ENCODE results near the gene KLF12.

KLF12 gene

DNA sequence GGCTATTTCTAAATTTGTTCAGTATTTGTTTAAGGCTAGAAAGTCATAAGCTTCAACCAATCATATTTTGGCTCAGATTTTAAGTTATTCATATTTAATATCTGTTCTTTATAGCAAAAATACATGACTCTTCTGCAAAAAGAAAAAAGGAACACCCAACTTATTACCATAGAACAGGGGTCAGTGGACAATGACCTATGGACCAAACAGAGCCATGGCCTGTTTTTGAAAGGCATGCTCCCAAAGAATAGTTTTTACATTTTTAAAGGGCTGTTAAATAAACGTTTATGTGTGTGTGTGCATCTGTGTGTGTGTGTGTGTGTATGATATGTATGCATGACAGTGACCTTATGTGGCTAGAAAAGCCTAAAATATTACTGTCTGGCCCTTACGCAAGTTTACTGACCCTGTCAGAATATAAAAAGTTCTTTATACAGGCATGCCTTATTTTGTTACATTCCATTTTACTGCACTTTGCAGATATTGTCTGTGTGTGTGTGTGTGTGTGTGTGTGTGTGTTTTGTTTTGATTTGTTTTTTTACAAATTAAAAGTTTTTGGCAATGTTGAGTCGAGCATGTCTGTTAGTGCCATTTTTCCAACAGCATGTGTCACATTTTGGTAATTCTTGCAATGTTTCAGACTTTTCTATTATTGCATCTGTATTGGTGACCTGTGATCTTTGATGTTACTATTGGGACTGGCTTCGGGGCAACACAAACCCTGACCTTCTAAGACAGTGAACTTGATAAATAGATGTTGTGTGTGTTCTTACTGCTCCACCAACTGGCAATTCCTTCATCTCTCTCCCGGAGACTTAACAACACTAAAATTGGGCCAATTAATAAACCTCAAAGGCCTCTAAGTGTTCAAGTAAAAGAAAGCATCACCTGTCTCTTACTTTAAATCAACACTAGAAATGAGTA is 22.0 kb downstream of the KLF12 start:
- no peaks in the 10 kb centered on the region for H3K27me3 ChIP-seq (ENCODE audit: insufficient read depth, insufficient read length)
- no peak for TF ChIP-seq YY1 (IDR thresholded peaks at IDR 0.05; ENCODE audit: insufficient read depth, insufficient read length)
- TF ChIP-seq SUZ12 (IDR thresholded peaks at IDR 0.05; ENCODE audit: extremely low read depth, insufficient read depth, insufficient read length), result no peak
- TF ChIP-seq ZNF274 (IDR thresholded peaks at IDR 0.05; ENCODE audit: low read depth, low read length), result no peak
- no peaks in the 10 kb centered on the region for H3K36me3 ChIP-seq (ENCODE audit: insufficient read depth, insufficient read length, low read length)
- H3K4me1 ChIP-seq (ENCODE audit: insufficient read depth, insufficient read length), result no peaks in the 10 kb centered on the region
- no peak overlapping the region for H3K9ac ChIP-seq (ENCODE audit: insufficient read length, low read depth)
- no peak overlapping the region for H3K4me3 ChIP-seq (ENCODE audit: insufficient read length, low read depth)
- no peak for DNase-seq (ENCODE audit: low read depth, low spot score)
- no peaks in the 10 kb centered on the region for H3K9me3 ChIP-seq (ENCODE audit: insufficient read depth, low read length)

DNA sequence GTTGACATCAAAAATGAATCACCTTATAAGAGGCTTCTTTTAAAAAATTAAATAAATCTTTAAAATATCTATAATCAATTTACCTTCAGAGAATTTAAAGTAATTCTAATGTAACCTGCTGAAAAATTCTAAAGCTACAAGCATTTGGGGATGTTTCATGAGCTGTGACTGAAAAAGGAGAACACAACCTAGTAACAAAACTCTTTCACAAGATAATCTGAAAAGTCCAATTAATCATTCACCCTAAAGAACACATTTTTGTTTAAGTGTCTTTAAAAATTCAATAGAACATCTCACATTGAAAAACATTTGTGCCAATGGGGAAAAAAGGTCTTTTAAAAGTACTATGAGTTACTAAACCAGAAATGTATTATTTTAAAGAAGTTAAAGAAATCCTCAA is 22.8 kb downstream of the KLF12 start:
- no peaks in the 10 kb centered on the region for H3K4me1 ChIP-seq (ENCODE audit: insufficient read depth, insufficient read length)
- TF ChIP-seq YY1 (IDR thresholded peaks at IDR 0.05; ENCODE audit: insufficient read depth, insufficient read length), result no peak
- no peak for TF ChIP-seq SUZ12 (IDR thresholded peaks at IDR 0.05; ENCODE audit: extremely low read depth, insufficient read depth, insufficient read length)
- TF ChIP-seq ZNF274 (IDR thresholded peaks at IDR 0.05; ENCODE audit: low read depth, low read length), result no peak
- no peak overlapping the region for H3K4me3 ChIP-seq (ENCODE audit: insufficient read length, low read depth)
- H3K9ac ChIP-seq (ENCODE audit: insufficient read length, low read depth), result no peak overlapping the region
- DNase-seq (ENCODE audit: low read depth, low spot score), result no peak
- H3K36me3 ChIP-seq (ENCODE audit: insufficient read depth, insufficient read length, low read length), result no peaks in the 10 kb centered on the region
- H3K27me3 ChIP-seq (ENCODE audit: insufficient read depth, insufficient read length), result no peaks in the 10 kb centered on the region
- no peaks in the 10 kb centered on the region for H3K9me3 ChIP-seq (ENCODE audit: insufficient read depth, low read length)

DNA sequence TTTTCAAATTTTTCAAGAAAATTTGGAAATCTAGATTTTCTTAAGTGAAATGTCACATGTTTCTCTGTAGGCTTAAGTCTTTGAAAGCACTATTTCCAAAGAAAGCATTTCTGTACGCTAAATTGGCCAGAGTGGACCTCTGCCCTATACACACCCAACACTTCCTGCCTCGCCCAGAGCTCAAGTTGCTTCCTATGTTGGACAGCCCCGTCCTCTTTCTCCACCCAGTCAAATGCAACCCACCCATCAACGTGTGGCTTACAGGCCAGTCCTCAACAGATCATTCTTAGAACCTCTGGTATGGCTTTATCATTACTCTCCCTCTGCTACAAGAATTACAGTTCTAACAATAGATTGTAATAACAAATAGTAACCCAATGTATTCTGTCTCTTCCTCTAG is 24.2 kb downstream of the KLF12 start:
- TF ChIP-seq ZNF274 (IDR thresholded peaks at IDR 0.05; ENCODE audit: low read depth, low read length) (no peak), YY1 (IDR thresholded peaks at IDR 0.05; ENCODE audit: insufficient read depth, insufficient read length) (no peak), SUZ12 (IDR thresholded peaks at IDR 0.05; ENCODE audit: extremely low read depth, insufficient read depth, insufficient read length) (no peak)
- no peak overlapping the region for H3K4me3 ChIP-seq (ENCODE audit: insufficient read length, low read depth)
- no peaks in the 10 kb centered on the region for H3K4me1 ChIP-seq (ENCODE audit: insufficient read depth, insufficient read length)
- no peak overlapping the region for H3K9ac ChIP-seq (ENCODE audit: insufficient read length, low read depth)
- H3K27me3 ChIP-seq (ENCODE audit: insufficient read depth, insufficient read length), result no peaks in the 10 kb centered on the region
- no peaks in the 10 kb centered on the region for H3K9me3 ChIP-seq (ENCODE audit: insufficient read depth, low read length)
- DNase-seq (ENCODE audit: low read depth, low spot score), result no peak
- no peaks in the 10 kb centered on the region for H3K36me3 ChIP-seq (ENCODE audit: insufficient read depth, insufficient read length, low read length)

DNA sequence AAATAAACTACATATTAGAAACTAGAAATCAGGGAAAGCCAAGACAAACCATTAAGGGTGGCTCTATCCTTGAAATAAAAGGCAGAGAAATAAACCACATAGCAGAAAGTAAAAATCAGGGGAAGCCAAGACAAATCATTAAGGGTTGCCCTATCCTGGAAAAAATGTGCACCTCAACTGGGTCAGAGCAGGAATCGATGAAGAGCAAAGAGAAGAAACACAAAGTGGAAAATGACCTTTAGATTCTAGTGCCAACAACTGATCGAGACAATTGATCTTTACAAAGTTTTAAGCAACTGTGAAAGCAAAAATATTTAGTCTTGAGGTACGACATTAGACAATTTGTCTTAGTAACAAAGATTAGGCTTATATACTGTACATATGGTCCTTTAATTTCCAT is 26.6 kb downstream of the KLF12 start:
- Histone ChIP-seq H3K4me3 (ENCODE audit: insufficient read length, low read depth) (no peak overlapping the region), H3K27me3 (ENCODE audit: insufficient read depth, insufficient read length) (no peaks in the 10 kb centered on the region), H3K36me3 (ENCODE audit: insufficient read depth, insufficient read length, low read length) (no peaks in the 10 kb centered on the region), H3K9ac (ENCODE audit: insufficient read length, low read depth) (no peak overlapping the region), H3K9me3 (ENCODE audit: insufficient read depth, low read length) (no peaks in the 10 kb centered on the region), H3K4me1 (ENCODE audit: insufficient read depth, insufficient read length) (no peaks in the 10 kb centered on the region)
- TF ChIP-seq YY1 (IDR thresholded peaks at IDR 0.05; ENCODE audit: insufficient read depth, insufficient read length) (no peak), ZNF274 (IDR thresholded peaks at IDR 0.05; ENCODE audit: low read depth, low read length) (no peak), SUZ12 (IDR thresholded peaks at IDR 0.05; ENCODE audit: extremely low read depth, insufficient read depth, insufficient read length) (no peak)
- no peak for DNase-seq (ENCODE audit: low read depth, low spot score)

DNA sequence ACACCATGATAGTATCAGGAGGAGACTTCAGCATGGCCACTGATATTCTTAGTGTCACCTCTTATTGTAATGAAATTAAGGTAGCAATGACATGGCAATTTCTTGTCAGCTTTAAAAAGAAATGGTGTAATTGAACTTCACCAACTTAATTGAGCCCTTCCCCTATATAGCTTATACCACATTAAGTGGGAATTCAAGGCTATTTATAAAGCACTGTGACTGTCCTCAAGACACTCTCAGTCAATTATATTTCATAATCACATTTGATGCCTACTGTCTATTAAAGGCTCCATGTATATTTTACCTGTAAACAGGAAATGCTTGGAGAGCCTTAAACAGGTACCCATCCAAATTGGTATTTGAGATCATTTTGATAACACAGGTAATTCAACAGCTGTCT is 28.3 kb downstream of the KLF12 start:
- no peaks in the 10 kb centered on the region for H3K27me3 ChIP-seq (ENCODE audit: insufficient read depth, insufficient read length)
- H3K4me3 ChIP-seq (ENCODE audit: insufficient read length, low read depth), result no peak overlapping the region
- H3K36me3 ChIP-seq (ENCODE audit: insufficient read depth, insufficient read length, low read length), result no peaks in the 10 kb centered on the region
- DNase-seq (ENCODE audit: low read depth, low spot score), result no peak
- TF ChIP-seq YY1 (IDR thresholded peaks at IDR 0.05; ENCODE audit: insufficient read depth, insufficient read length) (no peak), ZNF274 (IDR thresholded peaks at IDR 0.05; ENCODE audit: low read depth, low read length) (no peak), SUZ12 (IDR thresholded peaks at IDR 0.05; ENCODE audit: extremely low read depth, insufficient read depth, insufficient read length) (no peak)
- no peak overlapping the region for H3K9ac ChIP-seq (ENCODE audit: insufficient read length, low read depth)
- H3K9me3 ChIP-seq (ENCODE audit: insufficient read depth, low read length), result 0 out of 2 replicates have a peak, but pooled peaks cover 6% of the 10 kb centered on the region
- no peaks in the 10 kb centered on the region for H3K4me1 ChIP-seq (ENCODE audit: insufficient read depth, insufficient read length)

DNA sequence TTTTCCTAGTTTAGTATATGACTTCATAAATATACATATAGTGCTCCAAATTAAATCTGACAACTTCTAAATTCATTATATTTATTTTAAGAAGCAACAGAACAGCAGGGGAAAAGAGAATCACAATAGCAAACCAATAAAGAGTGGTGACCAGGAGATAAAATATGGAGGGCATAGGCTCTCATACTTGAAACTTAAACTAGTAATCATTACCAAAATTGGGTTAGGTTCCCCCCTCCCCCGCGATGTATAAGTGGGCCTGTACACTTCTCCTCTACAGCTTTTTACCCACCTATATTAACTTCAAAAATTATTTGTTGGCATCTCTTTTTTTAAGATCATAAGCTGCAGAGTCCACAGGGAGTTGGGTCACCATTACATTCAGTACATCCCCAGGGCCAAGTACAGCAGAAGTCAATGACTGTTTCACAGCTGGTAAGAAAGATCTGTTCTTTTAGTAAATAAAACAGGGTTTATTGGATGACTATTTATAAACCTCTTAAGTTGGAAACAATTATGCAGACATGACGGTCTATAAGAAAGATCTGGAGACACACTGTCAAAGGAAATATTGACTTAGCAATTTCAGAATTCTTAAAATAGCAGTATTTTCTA is 29.4 kb downstream of the KLF12 start:
- H3K9ac ChIP-seq (ENCODE audit: insufficient read length, low read depth), result no peak overlapping the region
- 0 out of 2 replicates have a peak, but pooled peaks cover 7% of the 10 kb centered on the region for H3K9me3 ChIP-seq (ENCODE audit: insufficient read depth, low read length)
- no peaks in the 10 kb centered on the region for H3K4me1 ChIP-seq (ENCODE audit: insufficient read depth, insufficient read length)
- DNase-seq (ENCODE audit: low read depth, low spot score), result no peak
- no peak overlapping the region for H3K4me3 ChIP-seq (ENCODE audit: insufficient read length, low read depth)
- H3K27me3 ChIP-seq (ENCODE audit: insufficient read depth, insufficient read length), result no peaks in the 10 kb centered on the region
- no peaks in the 10 kb centered on the region for H3K36me3 ChIP-seq (ENCODE audit: insufficient read depth, insufficient read length, low read length)
- TF ChIP-seq SUZ12 (IDR thresholded peaks at IDR 0.05; ENCODE audit: extremely low read depth, insufficient read depth, insufficient read length) (no peak), YY1 (IDR thresholded peaks at IDR 0.05; ENCODE audit: insufficient read depth, insufficient read length) (no peak), ZNF274 (IDR thresholded peaks at IDR 0.05; ENCODE audit: low read depth, low read length) (no peak)

DNA sequence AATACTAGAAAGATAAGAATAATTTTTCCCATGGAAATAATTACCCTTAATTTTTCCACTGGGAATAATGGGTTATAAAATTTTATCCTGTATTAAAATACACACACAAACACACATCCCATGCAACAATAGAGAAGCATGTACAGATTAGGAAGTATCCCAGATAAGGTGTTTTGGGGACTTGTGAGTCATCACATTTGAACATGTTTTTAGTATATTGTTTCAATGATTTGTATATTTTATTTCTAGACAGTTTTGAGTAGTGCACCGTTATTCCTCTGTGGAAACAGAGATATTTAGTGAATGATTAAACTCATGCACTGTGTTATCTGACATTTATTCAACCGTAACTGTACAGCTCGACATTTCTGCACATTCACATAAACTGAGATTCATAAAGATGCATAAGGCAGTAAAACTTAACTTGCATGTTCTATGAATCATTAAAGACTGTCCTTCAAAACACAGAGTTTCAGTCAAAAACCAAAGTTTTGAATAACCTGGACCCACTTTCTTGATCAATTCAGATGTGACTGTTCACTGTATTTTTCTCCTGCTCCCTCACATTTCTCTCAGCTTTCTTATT is 30.1 kb downstream of the KLF12 start:
- Histone ChIP-seq H3K9ac (ENCODE audit: insufficient read length, low read depth) (no peak overlapping the region), H3K27me3 (ENCODE audit: insufficient read depth, insufficient read length) (no peaks in the 10 kb centered on the region), H3K9me3 (ENCODE audit: insufficient read depth, low read length) (0 out of 2 replicates have a peak, but pooled peaks cover 7% of the 10 kb centered on the region), H3K4me3 (ENCODE audit: insufficient read length, low read depth) (no peak overlapping the region), H3K4me1 (ENCODE audit: insufficient read depth, insufficient read length) (no peaks in the 10 kb centered on the region), H3K36me3 (ENCODE audit: insufficient read depth, insufficient read length, low read length) (no peaks in the 10 kb centered on the region)
- no peak for DNase-seq (ENCODE audit: low read depth, low spot score)
- TF ChIP-seq YY1 (IDR thresholded peaks at IDR 0.05; ENCODE audit: insufficient read depth, insufficient read length) (no peak), ZNF274 (IDR thresholded peaks at IDR 0.05; ENCODE audit: low read depth, low read length) (no peak), SUZ12 (IDR thresholded peaks at IDR 0.05; ENCODE audit: extremely low read depth, insufficient read depth, insufficient read length) (no peak)
